ENCODE data around the gene TSKS.

DNA sequence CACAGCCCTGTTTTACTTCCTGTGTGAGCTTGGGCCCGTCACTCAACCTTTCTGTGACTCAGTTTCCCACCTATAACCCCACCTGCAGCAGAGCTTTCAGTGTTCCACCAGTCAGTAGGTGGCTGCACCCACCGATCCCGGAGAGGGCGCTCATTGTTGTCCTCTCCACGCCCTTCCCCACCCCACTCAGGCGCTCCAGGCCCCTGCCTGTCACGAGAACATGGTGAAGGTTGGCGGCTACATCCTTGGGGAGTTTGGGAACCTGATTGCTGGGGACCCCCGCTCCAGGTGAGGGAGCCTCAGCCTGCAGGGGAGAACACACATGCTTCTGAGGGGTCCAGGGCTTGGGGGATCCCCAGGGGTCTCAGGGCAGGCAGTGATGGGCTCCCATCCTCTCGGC, 37.7 kb upstream of the TSKS start:
- TF ChIP-seq, protein P1, sequence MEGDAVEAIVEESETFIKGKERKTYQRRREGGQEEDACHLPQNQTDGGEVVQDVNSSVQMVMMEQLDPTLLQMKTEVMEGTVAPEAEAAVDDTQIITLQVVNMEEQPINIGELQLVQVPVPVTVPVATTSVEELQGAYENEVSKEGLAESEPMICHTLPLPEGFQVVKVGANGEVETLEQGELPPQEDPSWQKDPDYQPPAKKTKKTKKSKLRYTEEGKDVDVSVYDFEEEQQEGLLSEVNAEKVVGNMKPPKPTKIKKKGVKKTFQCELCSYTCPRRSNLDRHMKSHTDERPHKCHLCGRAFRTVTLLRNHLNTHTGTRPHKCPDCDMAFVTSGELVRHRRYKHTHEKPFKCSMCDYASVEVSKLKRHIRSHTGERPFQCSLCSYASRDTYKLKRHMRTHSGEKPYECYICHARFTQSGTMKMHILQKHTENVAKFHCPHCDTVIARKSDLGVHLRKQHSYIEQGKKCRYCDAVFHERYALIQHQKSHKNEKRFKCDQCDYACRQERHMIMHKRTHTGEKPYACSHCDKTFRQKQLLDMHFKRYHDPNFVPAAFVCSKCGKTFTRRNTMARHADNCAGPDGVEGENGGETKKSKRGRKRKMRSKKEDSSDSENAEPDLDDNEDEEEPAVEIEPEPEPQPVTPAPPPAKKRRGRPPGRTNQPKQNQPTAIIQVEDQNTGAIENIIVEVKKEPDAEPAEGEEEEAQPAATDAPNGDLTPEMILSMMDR (IDR thresholded peaks at IDR 0.05; ENCODE audit: insufficient read depth, low read depth, low read length), result no peak
- TF ChIP-seq EZH2 (IDR thresholded peaks at IDR 0.05; ENCODE audit: insufficient read depth, low read length), result no peak

Data from astrocyte (in vitro differentiated cells and primary cell).